ENCODE results near the gene TLL1.

TLL1 gene

DNA sequence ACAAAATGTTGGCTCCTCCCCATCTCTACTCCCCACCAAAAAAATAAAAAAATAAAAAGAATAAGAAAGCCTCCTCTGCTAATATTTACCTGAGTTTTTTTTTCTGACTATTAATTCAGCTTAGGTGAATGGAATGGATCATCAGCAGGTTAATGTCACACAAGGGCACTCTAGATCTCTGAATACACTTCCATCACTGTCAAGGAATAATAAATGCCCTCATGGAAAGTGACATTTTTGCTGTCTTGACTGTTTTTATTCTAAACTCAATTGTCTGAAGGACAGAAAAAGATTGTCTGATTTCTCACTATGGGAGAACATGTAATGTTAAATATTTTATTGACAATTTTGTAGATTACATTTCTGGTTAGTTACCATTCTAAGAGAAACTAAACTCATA, 30.4 kb upstream of the TLL1 start:
- H3K9ac ChIP-seq (ENCODE audit: low read length) = no peak overlapping the region
- no peaks in the 10 kb centered on the region for H3K79me2 ChIP-seq (ENCODE audit: insufficient read depth, low read length)
- no peaks in the 10 kb centered on the region for H3K27me3 ChIP-seq (ENCODE audit: low read length)
- no peaks in the 10 kb centered on the region for H3K36me3 ChIP-seq (ENCODE audit: low read length)
- H3F3A ChIP-seq (ENCODE audit: insufficient read depth) = no peaks in the 10 kb centered on the region
- no peak overlapping the region for H3K27ac ChIP-seq (ENCODE audit: low read depth, low read length)
- no peak overlapping the region for H2AFZ ChIP-seq (ENCODE audit: low read depth, low read length, severe bottlenecking)
- H3K4me3 ChIP-seq (ENCODE audit: insufficient read depth, low read length, poor library complexity, severe bottlenecking) = no peak overlapping the region
- H3K4me2 ChIP-seq (ENCODE audit: low read depth, low read length, poor library complexity, severe bottlenecking) = no peak overlapping the region
- no peaks in the 10 kb centered on the region for H3K9me2 ChIP-seq (replicated peaks; ENCODE audit: insufficient read depth, low read length)
- TF ChIP-seq, protein P1, sequence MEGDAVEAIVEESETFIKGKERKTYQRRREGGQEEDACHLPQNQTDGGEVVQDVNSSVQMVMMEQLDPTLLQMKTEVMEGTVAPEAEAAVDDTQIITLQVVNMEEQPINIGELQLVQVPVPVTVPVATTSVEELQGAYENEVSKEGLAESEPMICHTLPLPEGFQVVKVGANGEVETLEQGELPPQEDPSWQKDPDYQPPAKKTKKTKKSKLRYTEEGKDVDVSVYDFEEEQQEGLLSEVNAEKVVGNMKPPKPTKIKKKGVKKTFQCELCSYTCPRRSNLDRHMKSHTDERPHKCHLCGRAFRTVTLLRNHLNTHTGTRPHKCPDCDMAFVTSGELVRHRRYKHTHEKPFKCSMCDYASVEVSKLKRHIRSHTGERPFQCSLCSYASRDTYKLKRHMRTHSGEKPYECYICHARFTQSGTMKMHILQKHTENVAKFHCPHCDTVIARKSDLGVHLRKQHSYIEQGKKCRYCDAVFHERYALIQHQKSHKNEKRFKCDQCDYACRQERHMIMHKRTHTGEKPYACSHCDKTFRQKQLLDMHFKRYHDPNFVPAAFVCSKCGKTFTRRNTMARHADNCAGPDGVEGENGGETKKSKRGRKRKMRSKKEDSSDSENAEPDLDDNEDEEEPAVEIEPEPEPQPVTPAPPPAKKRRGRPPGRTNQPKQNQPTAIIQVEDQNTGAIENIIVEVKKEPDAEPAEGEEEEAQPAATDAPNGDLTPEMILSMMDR (IDR thresholded peaks at IDR 0.05; ENCODE audit: insufficient read depth, low read length, poor library complexity, severe bottlenecking) = no peak
- H4K20me1 ChIP-seq (ENCODE audit: low read depth, low read length) = no peaks in the 10 kb centered on the region
- no peaks in the 10 kb centered on the region for H3K9me3 ChIP-seq (ENCODE audit: insufficient read depth, low read length)

DNA sequence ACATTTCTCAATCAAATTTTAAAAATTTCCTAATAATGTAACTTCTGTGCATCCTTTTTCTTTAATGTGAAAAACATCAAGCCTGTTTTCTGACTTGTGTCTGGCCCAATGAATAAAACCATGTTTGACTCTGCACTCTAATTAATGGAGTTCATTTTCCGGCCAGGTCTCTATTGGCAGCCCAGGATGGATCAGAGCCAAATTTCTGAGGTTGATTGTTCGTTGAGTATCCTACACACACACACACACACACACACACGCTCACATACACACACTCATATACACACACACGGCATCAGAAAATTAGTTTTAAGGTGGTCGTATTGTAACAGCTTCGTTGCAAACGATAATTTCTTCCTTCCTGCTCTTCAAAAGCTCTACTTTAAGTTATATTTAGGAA, 28.9 kb upstream of the TLL1 start:
- Histone ChIP-seq H3K9me2 (replicated peaks; ENCODE audit: insufficient read depth, low read length) (no peaks in the 10 kb centered on the region), H3K4me3 (ENCODE audit: insufficient read depth, low read length, poor library complexity, severe bottlenecking) (no peak overlapping the region), H3F3A (ENCODE audit: insufficient read depth) (no peaks in the 10 kb centered on the region), H2AFZ (ENCODE audit: low read depth, low read length, severe bottlenecking) (no peak overlapping the region), H4K20me1 (ENCODE audit: low read depth, low read length) (no peaks in the 10 kb centered on the region), H3K79me2 (ENCODE audit: insufficient read depth, low read length) (no peaks in the 10 kb centered on the region), H3K9ac (ENCODE audit: low read length) (no peak overlapping the region), H3K36me3 (ENCODE audit: low read length) (no peaks in the 10 kb centered on the region), H3K4me2 (ENCODE audit: low read depth, low read length, poor library complexity, severe bottlenecking) (no peak overlapping the region), H3K27me3 (ENCODE audit: low read length) (no peaks in the 10 kb centered on the region), H3K9me3 (ENCODE audit: insufficient read depth, low read length) (no peaks in the 10 kb centered on the region), H3K27ac (ENCODE audit: low read depth, low read length) (no peak overlapping the region)
- no peak for TF ChIP-seq EZH2phosphoT487 (conservative IDR thresholded peaks at IDR 0.05; ENCODE audit: low read length)
- TF ChIP-seq, protein P1 (IDR thresholded peaks at IDR 0.05; ENCODE audit: insufficient read depth, low read length, poor library complexity, severe bottlenecking) = no peak

DNA sequence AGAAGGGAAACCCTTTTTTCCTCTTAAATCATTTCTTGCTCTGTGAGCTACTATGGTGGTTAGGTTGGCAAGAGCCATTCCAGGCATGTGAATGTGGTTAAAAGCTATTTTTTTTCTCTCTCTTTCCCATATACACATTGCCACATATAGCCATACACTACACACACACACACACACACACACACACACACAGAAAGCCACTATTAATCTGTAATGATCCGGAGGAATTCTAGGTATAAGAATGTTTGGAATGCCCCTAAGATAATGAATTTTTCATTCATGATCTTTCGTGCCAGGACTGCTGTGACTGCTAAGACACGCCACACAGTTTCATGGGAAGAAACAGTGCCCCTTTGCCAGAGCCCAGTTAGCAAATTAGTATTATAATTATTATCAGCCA, 21.8 kb upstream of the TLL1 start:
- no peaks in the 10 kb centered on the region for H4K20me1 ChIP-seq (ENCODE audit: low read depth, low read length)
- H3F3A ChIP-seq (ENCODE audit: insufficient read depth) = no peaks in the 10 kb centered on the region
- H3K4me3 ChIP-seq (ENCODE audit: insufficient read depth, low read length, poor library complexity, severe bottlenecking) = no peak overlapping the region
- TF ChIP-seq EZH2phosphoT487 (conservative IDR thresholded peaks at IDR 0.05; ENCODE audit: low read length) = no peak
- TF ChIP-seq, protein P1 (IDR thresholded peaks at IDR 0.05; ENCODE audit: insufficient read depth, low read length, poor library complexity, severe bottlenecking) = no peak
- no peak overlapping the region for H3K4me2 ChIP-seq (ENCODE audit: low read depth, low read length, poor library complexity, severe bottlenecking)
- H3K79me2 ChIP-seq (ENCODE audit: insufficient read depth, low read length) = no peaks in the 10 kb centered on the region
- no peak overlapping the region for H3K27ac ChIP-seq (ENCODE audit: low read depth, low read length)
- H3K27me3 ChIP-seq (ENCODE audit: low read length) = no peaks in the 10 kb centered on the region
- H2AFZ ChIP-seq (ENCODE audit: low read depth, low read length, severe bottlenecking) = no peak overlapping the region
- H3K9ac ChIP-seq (ENCODE audit: low read length) = no peak overlapping the region
- H3K9me2 ChIP-seq (replicated peaks; ENCODE audit: insufficient read depth, low read length) = no peaks in the 10 kb centered on the region
- H3K36me3 ChIP-seq (ENCODE audit: low read length) = no peaks in the 10 kb centered on the region
- H3K9me3 ChIP-seq (ENCODE audit: insufficient read depth, low read length) = no peaks in the 10 kb centered on the region

- Histone ChIP-seq H3K27ac (ENCODE audit: low read depth, low read length) (no peak overlapping the region), H4K20me1 (ENCODE audit: low read depth, low read length) (no peaks in the 10 kb centered on the region), H3K27me3 (ENCODE audit: low read length) (no peaks in the 10 kb centered on the region), H3K9me3 (ENCODE audit: insufficient read depth, low read length) (no peaks in the 10 kb centered on the region), H3F3A (ENCODE audit: insufficient read depth) (no peaks in the 10 kb centered on the region), H2AFZ (ENCODE audit: low read depth, low read length, severe bottlenecking) (no peak overlapping the region), H3K9me2 (replicated peaks; ENCODE audit: insufficient read depth, low read length) (no peaks in the 10 kb centered on the region), H3K4me2 (ENCODE audit: low read depth, low read length, poor library complexity, severe bottlenecking) (no peak overlapping the region), H3K9ac (ENCODE audit: low read length) (no peak overlapping the region), H3K36me3 (ENCODE audit: low read length) (no peaks in the 10 kb centered on the region), H3K4me3 (ENCODE audit: insufficient read depth, low read length, poor library complexity, severe bottlenecking) (no peak overlapping the region), H3K79me2 (ENCODE audit: insufficient read depth, low read length) (no peaks in the 10 kb centered on the region)
- TF ChIP-seq, protein P1 (IDR thresholded peaks at IDR 0.05; ENCODE audit: insufficient read depth, low read length, poor library complexity, severe bottlenecking) = no peak
- no peak for TF ChIP-seq EZH2phosphoT487 (conservative IDR thresholded peaks at IDR 0.05; ENCODE audit: low read length)
Observed at GRCh38 chr4:165855191-165855590, 17.8 kb upstream of the TLL1 start.

Data from SU-DHL-6 (cell line).